Suprapubic skin (tissue), 4 donors: ENCODE results near the gene WWOX.

Experiments
- CTCF ChIP-seq, 2 donors: fragments of 200-600 bp in 1 of 2; fragments of 450-650 bp in 1 of 2; sonication (generic) in 1 of 2; IDR thresholded peaks; one replicate each; pipeline ENCODE4 v1.5.1; 2016 to 2019; ENCODE audit warnings: antibody characterized with exemption in 2 of 2, mild to moderate bottlenecking in 1 of 2, moderate library complexity in 1 of 2
- POLR2A ChIP-seq, 2 donors: fragments of 450-650 bp; IDR thresholded peaks; one replicate each; pipeline ENCODE4 v1.6.1; 2017; ENCODE audit warnings: antibody characterized with exemption in 2 of 2, mild to moderate bottlenecking in 2 of 2, moderate library complexity in 2 of 2
- POLR2AphosphoS5 ChIP-seq, 3 donors: sonication (generic); formaldehyde crosslinking; IDR thresholded peaks; one replicate each; pipeline ENCODE4 v1.6.1; 2017; ENCODE audit warnings: antibody characterized with exemption in 3 of 3

GRCh38 chr16:78435260-78435659 is 335.8 kb downstream of the WWOX start:
- TF ChIP-seq CTCF (IDR thresholded peaks at IDR 0.05), result no peak
- no peak for TF ChIP-seq POLR2AphosphoS5 (IDR thresholded peaks at IDR 0.05)
- no peak for TF ChIP-seq POLR2A (IDR thresholded peaks at IDR 0.05)
